HG03064 (cell line): ENCODE results near the gene ACACB.

Experiments used
- ATAC-seq: cut with Tn5 transposase; IDR thresholded peaks from one replicate; pipeline ENCODE4 v1.9.1; 2021; ENCODE audit warnings: low read depth; ENCODE audit not compliant: unreplicated experiment

The ACACB gene

GRCh38 chr12:109271418-109271817, 155.0 kb downstream of the ACACB start:
- ATAC-seq: no peak

DNA sequence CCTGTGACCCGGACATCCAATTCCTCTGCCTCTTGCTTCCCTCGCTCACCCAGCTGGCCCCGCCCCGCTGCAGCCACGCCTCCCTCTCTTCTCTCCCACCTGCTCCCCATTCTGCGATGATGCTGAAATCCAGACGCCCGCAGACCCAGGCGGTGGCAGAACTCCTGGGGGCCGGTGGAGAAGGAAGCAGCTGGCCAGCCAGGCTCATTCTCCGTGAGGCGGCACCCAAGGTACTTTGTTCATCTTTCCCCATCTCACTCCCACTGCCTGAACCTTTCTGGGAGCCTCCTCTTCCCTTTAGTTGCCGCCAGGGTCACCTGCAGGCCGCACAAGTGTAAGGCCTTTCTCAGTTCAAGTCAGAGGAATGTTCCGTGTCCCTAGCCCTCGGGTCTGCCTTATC, 157.0 kb downstream of the ACACB start:
- no peak for ATAC-seq

DNA sequence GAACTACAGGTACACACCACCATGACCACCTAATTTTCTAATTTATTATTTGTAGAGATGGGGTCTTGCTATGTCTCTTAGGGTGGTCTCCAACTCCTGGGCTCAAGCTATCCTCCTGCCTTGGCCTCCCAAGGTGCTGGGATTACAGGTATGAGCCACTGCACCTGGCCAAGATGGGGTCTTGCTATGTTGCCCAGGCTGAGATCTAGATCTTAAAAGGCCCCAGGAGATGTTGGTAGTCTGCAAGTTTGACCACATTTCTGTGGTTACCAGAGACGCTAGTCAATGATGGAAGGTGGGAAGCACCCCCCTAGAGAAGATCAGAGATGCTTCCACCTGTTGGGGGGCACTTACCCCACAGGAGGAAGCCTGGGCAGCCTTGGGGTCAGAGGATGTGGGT, 158.0 kb downstream of the ACACB start:
- no peak for ATAC-seq

DNA sequence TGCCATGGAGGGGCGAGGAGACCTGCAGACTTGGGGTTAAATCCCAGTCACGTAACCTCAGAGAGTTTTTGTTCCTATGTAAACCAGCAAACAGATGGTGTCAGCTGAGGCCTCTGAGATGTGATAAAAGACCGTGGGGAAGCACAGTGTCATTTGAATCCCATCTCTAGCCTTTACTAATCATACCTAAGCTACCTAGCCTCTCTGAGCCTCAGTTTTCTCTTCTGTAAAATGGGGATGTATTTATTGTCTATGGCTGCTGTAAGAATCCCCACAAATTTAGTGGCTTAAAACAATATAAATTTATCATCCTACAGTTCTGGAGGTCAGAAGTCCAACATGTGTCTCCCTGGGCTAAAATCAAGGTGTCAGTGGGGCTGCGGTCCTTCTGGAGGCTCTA, 158.8 kb downstream of the ACACB start:
- ATAC-seq: no peak

DNA sequence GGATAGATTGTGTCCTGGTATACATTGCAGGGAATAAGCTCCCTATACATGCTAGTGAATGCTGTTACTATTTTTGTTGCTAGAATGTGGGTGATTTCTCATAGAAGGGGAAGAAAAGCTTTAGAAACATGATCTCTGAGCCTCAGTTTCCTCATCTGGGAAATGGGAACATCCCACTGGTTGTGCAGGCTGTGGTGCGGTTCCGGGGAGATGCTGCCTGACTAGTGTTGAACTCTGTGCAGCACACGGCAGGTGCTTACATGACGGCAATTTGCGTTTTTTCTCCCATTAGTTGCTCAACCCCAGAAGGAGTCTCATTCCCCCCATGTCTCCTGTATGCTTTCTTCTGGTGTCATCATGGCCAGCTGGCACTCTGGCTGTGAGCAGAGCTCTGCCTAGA, 159.8 kb downstream of the ACACB start:
- no peak for ATAC-seq

GRCh38 chr12:109277255-109277898, 161.0 kb downstream of the ACACB start:
- no peak for ATAC-seq

DNA sequence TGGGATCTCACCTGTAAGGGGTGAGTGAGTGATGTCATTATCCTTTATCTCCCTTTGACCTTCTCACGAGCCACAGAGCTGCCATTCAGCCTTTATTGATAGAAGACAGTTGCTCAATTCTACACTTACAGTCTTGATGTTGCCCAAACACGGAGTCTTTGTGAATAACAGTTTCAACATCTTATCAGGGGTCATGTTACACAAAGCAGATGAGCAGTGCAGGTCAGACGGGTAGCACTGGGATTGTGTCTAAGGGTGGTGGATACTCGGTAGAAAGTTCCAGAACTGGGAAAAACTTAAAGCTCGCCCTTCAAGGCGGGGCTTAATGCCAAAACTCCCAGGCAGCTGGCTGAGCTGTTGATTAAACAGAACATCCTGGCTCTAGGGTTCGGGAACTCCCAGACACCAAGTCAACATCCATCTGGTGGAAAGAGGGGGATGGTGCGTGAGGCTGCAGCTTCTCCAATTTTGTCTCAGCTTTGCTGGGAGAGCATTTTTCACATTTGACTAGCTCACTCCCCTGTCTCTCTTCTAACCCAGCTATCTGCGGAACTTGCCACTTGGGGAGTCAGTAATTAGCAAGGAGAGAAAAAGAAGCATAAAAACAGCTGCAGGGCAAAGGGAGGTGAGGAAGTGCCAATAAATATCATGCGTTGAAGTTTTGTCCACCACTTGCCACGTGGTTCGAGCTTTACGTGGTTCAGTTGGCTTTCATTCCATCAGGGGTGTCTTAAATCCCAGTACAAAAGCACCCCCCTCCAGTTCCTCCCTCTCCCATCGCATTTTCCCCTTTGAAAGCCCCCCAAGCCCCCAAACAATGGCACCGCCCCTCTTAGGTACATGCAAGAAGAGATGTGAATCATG, 161.7 kb downstream of the ACACB start:
- no peak for ATAC-seq

DNA sequence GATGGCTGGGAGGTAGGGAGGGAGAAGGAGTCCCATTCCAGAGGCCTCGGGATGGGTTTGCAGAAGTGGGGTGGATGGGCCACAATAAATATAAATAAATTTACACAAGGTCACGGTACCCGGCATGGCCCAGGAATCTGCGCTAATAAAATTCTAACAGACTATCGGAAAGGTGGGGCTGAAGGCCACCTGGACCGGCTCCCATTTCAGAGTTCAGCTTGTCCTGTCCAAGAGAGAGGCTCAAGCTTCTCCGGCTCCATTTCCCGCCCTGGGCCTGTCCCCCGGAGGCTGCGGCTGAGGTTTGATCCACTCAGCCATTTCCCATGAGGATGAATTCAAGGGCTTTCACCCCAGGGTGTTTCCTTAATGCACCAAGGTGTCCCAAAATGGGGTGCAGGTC, 162.5 kb downstream of the ACACB start:
- ATAC-seq: no peak

- no peak for ATAC-seq
Observed at GRCh38 chr12:109279525-109279924, 163.1 kb downstream of the ACACB start.

GRCh38 chr12:109281452-109281851, 165.1 kb downstream of the ACACB start:
- no peak for ATAC-seq

DNA sequence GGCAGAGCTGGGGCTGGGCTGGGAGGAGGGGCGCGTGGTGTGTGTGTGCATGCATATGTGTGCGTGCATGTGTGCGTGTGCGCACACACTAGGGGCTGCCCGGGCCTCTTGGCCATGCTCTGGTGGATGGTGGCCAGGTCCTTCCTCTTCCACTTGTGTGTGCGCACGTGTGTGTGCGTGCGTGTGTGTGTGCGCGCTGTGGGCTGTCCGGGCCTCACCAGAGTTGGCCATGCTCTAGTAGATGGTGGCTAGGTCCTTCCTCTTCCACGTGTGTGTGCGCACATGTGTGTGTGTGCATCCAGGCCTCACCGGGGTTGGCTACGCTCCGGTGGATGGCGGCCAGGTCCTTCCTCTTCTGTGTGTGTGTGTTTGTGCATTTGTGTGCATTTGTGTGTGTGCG, 168.0 kb downstream of the ACACB start:
- ATAC-seq: no peak

DNA sequence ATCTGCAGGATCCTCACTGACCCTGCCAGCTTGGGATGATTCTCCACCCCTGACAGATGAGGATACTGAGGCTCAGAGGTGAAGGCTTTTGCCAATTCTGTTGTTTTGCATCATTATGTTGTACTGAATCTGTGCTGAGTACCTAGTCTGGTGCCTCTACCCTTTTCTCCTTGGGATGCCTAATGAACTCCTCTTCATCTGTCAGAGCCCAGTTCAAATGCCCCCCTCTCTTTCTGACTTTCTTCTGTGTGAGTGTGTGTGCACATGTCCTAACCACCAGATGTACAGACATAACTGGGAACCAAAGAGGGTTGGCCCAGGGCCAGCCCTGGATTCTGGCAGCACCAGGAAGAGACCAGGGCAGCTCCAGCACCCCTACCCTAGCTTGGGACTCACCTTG, 169.9 kb downstream of the ACACB start:
- ATAC-seq: no peak

GRCh38 chr12:109286652-109287051, 170.3 kb downstream of the ACACB start:
- no peak for ATAC-seq

- no peak for ATAC-seq
Observed at GRCh38 chr12:109287181-109287580, 170.8 kb downstream of the ACACB start.

GRCh38 chr12:109287811-109288469, 171.6 kb downstream of the ACACB start:
- ATAC-seq: no peak

GRCh38 chr12:109288571-109288970, 172.2 kb downstream of the ACACB start:
- ATAC-seq: no peak

DNA sequence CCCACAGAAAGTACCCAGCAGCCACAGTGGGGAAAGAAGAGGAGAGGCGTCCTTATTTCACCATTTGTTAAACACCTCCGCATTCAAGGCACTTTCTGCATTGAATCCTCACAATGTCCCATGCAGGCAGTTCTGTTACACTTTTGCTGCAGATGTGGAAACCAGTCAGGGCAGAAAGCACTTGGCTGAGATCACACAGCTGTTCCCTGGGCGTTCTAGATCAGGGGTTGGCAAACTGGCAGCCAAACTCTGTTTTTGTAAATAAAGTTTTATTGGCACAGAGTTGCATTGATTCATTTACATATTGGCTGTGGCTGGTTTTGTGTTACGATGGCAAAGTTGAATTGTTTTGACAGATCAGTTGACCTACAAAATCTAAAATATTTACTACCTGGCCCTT, 172.6 kb downstream of the ACACB start:
- no peak for ATAC-seq

- no peak for ATAC-seq
Observed at GRCh38 chr12:109289551-109289950, 173.2 kb downstream of the ACACB start.

DNA sequence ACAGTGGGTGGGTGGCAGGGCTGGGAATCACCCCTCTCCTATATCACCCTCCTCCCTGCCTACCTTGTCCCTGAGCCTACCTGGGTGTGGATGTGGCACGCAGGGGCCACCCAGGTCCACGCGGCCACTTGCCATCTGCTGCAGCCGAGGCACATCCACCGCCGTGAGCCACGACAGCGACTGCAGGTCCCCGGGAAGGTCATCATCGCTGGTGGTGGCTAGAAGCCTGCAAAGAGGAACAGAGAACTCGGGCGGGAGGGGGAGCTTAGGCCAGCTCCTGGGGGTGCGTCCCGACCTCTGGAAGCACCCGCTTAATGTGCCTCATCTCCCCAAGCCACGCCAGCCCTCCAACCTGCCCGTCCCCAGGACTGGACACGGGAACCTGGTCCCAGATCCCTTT, 173.7 kb downstream of the ACACB start:
- ATAC-seq: no peak

GRCh38 chr12:109291117-109291516, 174.7 kb downstream of the ACACB start:
- ATAC-seq: no peak

- no peak for ATAC-seq
Observed at GRCh38 chr12:109291521-109292341, 175.3 kb downstream of the ACACB start.
